GM21825 (cell line): Measurements from ENCODE around the gene NCR3LG1.

Experiments used
- ATAC-seq: cut with Tn5 transposase; IDR thresholded peaks from one replicate; pipeline ENCODE4 v1.9.1; 2021; ENCODE audit warnings: mild to moderate bottlenecking, moderate library complexity; ENCODE audit not compliant: unreplicated experiment

Gene NCR3LG1

DNA sequence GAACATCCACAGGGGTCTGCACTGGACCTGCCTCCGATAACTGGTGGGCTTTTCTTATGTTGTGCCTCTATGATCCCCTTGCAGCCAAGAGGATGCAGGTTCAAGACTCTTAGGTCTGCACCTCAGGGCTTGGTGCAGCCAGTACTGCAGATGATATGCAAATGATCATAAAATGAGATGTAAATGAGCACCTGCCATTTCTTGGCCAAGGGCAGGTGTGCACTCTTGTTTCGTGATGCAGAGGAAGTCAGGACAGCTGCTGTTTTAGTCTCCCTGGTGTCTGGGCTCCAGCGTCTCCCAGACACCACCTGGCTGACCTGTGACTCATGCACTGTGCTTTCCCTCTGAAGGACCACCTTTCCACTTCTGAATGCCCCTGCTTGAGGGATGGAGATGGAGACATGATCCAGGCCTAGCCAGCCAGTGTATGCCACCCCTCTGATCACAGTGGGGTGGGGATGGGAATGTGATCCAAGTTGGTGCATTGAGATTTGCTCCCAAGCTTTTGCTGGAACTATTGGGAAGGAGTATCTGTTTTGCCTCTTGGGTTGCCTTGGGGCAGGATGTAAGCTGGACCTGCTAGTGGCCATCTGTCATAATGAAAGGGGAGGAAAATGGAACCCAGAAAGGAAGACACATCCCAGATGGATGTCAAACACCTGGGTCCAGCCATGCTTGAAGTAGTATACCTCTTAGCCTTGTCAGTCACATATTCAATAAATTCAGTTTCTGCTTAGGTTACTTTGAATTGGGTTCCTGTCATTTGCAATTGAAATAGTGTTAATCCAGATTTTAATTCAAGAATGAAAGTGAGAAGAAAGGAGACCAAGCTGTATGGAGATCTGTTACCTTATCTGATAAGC, 40.1 kb downstream of the NCR3LG1 start:
- ATAC-seq: no peak

DNA sequence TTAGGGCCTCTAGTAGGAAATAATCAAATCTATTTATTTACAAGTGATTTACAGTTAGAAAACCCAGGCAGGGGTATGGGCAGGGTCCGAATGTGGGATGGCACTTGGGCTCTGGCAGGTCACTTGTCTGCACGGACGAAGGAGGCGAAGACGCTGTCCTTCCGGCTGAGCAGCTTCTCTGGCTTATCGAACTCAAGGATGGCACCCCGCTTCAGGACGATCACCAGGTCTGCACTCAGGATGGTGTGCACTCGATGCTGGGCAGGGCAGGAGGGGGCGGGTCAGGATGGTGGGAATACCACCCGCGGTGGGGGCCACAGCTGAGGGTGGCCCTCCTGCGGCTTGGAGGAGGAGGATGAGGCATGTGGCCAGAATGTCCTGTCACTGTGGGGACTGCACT, 41.3 kb downstream of the NCR3LG1 start:
- ATAC-seq: no peak

DNA sequence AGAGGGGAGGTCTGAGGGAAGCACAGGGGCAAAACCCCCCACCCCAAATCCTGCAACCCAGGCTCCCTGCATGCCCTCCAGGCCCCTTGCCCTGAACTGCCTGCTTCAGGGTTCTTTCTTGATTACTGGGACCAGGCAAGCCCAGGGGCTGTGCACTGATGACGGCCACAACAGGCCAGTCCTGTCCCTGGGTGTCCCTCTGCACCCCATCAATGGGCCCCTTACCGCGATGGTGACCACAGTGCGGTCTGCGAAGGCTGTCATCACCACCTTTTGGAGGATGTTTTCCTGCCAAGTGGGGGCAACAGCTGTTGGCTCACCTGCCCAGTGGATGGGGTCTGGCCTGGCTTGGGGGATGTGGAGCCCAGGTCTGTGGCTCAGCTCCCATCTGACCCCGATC, 41.9 kb downstream of the NCR3LG1 start:
- ATAC-seq: no peak

DNA sequence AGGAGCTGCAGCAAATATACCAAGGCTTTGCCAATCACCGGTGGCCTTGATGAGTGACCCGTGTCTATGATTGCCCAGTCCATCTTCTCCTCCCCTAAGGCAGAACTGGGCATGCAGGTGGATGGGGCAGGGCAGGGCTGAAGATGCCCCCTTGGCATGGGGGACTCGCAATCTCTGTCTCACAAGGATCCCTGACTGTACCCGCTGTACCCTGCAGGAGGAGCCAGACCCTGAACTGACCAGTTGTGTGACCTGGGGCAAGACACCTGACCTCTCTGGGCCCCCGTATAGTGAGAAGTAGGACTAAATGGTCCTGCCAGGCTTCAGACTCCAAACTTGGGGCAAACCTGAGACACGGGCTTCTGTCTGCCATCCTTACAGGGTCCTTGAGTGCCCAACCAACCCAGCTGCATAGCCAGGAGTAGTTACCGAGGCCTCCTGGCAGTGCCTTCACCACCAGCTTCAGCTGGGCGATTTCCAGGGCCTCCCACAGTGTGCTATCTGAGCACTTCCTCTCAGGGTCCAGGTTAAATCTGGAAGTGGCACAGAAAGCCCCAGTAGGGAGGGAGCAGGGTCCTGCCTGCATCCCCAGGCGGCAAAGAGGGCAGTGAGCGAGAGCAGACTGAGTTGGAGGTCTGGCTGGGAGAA, 43.3 kb downstream of the NCR3LG1 start:
- no peak for ATAC-seq

DNA sequence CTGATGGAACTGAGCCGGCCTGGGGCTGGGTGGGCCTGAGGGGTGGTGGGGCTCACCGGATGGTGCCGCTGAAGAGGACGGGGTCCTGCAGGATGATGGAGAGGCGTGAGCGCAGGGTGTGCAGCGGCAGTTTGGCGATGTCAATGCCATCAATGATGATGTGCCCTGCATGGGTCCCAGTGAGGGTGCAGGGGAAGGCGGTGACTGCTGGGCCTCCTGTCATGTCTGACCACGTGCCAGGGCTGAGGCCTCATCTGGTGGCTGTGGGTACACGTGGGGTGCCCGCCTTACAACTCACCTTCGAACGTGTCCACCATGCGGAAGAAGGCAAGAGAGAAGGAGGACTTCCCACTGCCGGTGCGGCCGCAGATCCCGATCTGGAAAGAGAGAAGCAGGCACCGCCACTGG, 44.0 kb downstream of the NCR3LG1 start:
- no peak for ATAC-seq

DNA sequence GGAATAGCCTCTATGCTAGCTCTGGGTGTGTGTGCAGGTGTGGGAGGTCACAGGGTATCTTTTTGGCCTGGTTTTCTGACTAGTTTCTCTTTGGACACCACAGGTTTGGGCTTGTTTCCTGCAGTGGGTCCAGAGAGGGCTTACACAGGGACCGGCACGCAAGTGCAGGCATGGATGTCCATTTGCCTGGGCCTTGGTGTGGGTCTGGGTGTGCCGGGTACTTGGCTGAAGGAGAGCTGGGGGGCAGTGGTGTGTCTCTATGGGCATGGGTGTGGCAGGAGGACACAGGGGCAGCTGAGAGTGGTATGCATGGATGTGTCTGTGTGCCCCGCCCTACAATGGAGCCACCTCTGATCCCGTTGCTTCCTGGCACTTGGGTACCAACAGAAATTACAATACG, 44.4 kb downstream of the NCR3LG1 start:
- ATAC-seq: no peak

DNA sequence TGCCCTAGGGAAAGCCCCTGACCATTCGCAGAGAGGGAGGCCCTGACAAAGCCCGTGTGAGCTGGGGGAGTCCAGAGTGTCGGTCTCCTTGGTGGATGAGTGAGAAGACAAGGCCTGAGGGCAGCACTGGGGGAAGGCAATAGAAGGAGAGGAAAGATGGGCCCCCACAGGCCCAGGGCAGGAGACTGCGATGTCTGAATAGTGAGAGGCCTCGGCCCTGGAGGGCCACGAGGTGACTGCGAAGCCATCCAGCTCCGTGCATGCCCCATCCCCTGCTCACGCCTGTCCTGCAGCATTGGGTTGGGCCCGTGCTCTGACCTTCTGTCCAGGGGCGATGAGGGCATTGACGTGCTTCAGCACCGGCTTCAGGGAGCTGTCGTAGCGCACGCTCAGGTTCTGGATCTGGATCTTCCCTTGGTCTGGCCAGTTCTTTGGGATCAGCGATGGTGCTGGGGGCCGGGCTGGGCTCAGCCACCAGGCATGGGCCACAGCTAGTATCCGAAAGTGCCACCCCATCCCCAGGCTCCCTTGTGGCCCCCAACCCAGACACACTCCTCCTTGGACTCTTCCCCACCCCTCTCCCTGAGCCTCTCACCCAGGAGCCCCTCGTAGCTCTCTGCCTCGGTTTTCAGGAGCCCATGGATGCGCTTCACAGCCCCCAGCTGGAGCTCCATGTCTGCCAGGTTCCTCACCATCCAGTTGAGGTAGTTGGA, 45.2 kb downstream of the NCR3LG1 start:
- no peak for ATAC-seq

DNA sequence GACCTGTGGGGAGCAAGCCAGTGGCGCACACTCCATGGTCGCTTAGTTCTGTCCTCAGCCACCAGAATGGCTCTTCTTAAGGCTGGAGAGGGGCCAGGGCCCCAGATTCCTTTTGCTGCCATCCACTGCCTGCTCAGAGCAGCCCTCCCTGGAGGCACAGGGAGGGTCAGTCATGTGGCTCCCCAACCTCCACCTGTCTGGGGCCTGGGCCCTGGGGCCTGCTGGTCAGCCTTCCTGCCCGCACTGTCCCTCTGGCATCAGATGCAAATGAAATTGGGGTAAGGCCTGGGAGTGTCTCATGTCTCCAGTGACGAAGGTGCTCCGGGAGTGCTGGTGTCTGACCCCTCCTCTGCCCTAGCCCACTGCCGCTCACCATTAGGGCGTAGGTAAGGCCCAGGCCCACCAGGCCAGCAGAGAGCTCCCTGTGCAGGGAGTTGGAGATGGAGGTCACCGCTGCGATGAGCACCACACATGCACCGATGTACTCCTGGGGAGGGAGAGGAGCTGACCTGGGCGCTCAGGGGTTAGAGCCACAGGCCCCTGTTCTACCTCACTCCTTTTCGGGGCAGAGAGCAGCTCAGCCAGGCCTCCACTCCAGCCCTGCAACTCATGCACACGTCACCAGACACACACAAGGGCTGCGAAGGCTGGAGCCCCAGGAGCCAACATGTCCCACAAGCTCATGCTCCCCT, 45.9 kb downstream of the NCR3LG1 start:
- no peak for ATAC-seq

DNA sequence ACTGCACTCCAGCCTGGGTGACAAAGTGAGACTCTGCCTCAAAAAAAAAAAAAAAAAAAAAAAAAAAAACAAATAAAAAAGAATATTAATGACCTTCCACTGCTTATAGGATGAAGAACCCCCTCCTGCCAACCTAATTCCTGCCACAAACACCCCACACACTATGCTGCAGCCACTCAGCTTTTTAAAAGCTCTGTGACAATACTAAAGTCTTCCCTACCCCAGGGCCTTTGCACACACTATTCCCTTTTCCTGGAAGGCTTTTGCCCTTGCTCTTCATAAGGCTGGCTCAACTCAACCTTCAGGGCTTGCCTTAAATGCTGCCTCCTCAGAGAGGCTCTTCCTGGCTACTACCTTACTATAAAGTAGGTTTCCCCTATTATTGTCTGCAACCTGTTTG, 47.6 kb downstream of the NCR3LG1 start:
- ATAC-seq: no peak

DNA sequence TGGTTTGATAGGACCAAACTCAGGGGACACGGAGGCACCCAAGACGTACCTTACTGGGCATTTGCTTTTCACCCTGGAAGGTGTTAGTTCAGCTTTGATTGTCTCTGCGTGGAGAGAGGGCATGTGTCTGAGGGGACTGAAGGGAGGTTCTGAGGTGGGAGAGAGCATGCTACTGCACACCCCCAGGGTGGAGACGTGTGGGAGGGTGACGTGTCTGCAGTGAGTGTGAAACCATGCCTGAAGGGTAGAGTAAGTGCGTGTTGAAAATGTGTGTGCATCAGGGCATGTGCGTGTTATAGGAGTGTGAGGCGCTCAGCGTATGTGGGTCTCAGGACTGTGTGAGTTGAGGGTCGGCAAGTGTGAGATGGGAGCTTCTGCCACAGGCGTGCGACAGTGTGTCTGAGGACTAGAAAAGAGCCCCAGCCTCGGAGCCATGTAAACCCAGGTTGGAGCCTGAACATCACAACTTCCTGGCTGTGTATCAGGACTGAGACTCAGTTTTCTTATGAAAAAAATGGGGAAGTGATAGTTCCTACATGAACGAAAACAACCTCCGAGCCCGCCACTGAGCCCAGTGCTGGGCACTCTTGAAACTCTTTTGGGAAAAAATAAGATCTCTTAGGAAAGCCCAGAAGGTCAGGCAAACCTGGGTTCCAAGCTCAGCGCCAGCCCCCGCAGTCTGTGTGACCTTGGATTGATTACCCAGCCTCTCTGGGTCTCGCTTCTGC, 48.6 kb downstream of the NCR3LG1 start:
- no peak for ATAC-seq

DNA sequence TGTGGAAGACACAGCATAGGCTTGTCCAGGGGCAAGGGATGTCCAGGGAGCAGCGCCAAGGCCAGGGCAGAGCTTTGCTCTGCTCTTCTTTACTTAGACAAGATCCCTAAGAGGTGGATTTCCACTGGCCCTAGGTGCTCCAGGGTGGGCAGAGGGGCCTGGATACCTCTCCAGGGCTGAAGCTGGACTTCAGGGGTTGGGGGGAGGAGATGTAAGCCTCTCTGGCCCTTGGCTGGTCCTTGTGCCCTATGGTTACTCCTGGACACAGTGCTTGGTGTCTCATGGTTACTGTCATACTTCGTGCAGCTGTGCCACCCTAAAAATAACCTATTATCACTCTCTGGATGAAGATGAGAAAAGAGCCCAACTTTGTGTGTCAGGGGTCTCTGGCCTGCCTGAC, 49.7 kb downstream of the NCR3LG1 start:
- no peak for ATAC-seq

DNA sequence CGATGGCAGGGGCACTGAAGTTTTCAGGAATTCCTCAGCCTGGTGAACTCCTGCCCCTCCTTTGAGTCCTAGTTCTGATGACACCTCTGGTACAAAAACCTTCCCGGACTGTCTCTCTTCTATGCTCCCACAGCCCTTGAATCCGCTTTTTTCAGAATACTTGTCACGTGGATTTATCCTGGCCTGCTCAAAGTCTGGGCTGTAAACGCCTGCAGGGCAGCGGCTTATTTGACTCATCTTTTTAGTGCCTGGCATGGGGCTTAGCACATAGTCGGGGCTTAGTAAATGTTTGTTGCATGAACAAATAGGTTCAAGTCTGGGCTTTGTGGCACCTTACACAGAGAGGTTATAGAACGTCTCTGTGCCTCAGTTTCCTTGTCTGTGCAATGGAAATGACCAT, 50.2 kb downstream of the NCR3LG1 start:
- no peak for ATAC-seq

DNA sequence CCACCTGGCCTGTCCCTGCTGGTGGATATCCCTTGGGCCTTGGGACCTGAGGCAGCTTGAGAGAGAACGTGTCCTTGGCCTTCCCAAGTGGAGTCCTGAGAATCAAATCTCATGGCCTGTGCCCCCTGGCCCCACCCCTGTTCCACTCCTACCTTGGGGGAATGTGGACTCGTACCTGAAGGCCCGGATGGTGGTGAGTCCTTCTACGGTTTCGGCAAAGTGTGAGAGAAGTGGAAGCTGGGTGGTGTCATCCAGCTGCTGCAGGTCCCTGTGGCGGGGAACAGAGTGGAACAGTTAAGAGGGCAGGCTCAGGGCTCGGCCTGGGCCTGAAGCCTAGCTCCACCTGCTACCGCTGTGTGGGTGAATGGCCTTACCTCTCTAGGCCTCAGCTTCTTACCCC, 50.9 kb downstream of the NCR3LG1 start:
- ATAC-seq: no peak

DNA sequence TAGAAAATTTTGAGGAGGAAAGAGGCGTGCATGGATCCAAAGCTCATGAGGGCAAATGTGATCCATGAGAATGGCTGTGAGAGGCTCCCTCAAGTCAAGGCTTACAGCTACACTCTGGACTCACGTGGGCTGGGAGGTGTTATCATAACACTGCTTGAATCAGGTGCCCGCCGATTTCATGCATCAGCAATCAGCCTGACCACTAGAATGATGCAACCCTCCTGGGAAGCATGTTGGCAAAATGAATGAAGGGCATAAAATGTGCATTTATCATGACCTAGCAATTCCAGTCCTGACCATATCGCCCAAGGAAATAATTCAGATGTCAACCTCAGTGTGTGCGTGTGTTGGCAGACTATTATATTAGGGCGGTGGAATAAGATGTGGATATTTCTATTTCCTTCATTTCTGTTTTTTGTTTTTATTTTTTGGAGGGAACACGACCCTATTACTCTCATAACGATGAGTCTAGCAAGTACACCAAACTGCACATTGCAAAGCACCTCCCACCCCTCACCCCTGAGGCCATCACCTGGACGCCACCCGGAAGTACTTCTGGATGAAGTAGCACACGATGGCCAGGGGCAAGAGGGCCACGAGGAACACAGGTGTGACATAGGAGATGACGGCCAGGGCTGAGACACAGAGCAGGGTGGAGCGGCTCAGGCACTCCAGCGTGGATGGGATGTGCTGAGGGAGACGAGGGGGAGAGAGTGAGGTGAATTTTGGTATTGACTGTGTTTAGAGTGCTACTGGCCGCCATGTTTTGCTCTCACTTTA, 52.6 kb downstream of the NCR3LG1 start:
- no peak for ATAC-seq

DNA sequence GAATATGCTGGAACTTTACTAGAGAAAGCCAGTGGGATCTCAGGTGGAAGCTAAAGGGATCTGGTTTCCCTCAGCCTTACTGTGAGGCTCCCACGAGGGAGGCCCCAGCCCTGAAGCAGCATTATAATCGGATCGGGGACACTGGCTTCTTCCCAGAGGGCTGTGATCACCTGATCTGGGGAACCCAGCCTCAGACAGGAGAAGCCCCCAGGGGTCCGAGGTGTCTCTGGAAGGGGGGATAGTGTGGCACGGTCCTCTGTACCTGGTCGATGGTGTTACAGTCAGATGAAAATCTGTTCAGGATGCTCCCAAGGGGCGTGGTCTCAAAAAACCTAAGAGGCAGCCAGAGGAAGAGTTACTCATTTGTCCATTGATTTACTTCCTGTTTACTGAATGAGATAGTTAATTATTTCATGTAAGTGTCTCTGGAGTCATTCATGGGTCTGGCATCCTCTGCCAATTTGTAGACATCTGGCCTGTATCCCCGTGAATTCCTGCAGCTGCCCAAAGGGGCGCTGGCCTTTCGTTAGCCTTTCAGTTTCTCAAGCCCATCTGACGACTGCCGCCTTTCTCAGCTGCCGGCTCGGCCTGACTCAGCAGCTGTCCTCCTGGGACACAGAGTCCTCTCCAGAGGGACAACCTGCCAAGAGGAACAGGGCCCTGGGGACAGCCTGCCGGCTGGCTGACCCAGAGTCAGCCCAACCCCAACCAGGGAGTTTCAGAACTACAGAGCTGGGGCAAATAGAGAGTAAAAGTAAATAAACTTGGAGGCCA, 53.8 kb downstream of the NCR3LG1 start:
- no peak for ATAC-seq

DNA sequence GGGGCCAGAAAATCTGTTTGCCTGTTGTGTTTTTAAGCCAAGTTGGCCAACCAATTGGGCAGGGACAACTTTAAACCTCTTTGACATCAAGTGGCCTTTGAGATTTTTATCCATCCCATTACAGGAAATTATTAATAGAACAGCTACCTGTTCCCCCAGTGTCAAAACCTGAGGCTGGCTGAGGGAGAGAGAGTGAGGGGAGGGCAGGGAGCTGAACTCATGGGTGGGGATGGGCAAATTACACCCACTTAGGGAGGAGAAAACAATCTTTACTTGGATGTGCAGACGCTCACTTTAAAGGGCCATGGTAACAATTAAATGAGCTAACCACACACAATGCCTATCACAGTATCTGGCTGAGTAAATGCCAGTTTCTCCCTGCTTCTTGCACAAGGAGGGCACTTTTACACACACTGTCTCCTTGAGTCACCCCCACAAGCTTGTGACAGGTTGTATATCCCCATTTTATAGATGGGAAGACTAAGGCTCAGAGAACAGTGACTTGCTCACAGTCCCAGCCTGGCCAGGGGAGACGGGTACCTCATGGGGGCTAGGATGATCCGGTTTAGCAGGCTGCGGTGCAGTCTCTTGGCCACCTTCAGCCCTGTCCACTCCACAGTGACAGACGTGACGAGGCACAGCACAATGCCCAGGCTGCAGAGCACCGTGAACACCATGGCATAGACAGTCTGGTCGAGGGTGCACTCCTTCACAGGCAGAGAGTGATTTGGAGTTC, 54.6 kb downstream of the NCR3LG1 start:
- no peak for ATAC-seq

DNA sequence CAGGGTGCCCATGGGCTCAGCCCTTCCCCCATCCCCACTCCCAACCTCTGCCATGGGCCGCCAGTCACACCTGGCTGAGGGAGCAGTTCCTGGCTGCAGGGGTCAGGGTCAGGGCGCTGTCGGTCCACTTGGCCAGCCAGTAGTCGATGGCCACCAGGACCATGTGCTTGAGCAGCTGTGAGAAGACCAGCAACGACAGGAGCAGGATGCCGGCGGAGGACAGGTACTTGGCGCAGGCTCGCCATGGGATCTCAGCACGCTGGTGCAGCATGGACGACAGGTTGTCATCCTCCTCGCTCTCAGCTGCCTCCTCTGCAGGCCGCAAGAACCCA, 55.2 kb downstream of the NCR3LG1 start:
- no peak for ATAC-seq

DNA sequence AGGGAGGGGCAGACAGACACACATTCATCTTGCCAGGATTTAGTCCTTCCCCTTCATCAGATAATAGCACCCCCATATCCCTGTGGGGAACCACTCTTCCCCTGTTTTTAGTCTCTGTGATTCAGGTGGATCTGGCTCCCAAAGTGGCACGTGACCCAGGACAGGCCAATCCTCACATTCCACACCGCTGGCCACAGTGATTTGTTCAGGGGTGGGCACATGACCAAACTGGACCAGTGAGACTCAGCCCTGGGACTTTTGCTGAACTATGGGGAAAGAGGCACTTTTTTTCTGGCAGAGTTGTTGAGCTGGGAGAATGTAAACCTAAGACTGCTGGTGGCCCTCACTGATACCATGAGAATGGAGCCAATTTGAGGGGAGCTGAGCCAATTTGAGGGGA, 56.0 kb downstream of the NCR3LG1 start:
- ATAC-seq: no peak

DNA sequence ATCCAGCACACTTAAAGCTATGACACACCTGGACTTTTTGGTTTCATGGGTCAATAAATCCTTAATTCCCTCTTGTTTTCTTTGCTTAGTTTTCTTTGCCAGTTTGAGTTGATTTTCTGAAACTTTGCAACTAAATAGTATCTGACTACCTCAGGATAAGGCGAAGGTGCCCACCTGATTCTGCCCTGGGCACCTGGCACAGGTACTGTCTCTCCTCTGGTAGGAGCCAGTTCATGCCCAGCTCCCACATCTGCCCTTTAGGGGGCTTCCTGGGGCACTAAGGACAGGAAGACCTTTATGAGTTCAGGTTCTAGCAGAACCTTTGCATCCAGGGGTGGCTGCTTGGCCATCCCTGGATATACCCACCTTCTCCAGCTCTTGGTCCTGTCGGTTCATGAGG, 56.4 kb downstream of the NCR3LG1 start:
- ATAC-seq: no peak
